GM12801 (cell line): ENCODE measurements around the gene AHR.

Source experiments
- TF ChIP-seq, protein P1 (sequence below): IDR thresholded peaks from one replicate; pipeline ENCODE4 v1.5.1; 2011; ENCODE audit warnings: control low read depth; ENCODE audit not compliant: insufficient read length; ENCODE audit errors: extremely low read depth

Gene AHR

GRCh38 chr7:17340655-17341054 lies 42.2 kb downstream of the AHR start:
- TF ChIP-seq, protein P1, sequence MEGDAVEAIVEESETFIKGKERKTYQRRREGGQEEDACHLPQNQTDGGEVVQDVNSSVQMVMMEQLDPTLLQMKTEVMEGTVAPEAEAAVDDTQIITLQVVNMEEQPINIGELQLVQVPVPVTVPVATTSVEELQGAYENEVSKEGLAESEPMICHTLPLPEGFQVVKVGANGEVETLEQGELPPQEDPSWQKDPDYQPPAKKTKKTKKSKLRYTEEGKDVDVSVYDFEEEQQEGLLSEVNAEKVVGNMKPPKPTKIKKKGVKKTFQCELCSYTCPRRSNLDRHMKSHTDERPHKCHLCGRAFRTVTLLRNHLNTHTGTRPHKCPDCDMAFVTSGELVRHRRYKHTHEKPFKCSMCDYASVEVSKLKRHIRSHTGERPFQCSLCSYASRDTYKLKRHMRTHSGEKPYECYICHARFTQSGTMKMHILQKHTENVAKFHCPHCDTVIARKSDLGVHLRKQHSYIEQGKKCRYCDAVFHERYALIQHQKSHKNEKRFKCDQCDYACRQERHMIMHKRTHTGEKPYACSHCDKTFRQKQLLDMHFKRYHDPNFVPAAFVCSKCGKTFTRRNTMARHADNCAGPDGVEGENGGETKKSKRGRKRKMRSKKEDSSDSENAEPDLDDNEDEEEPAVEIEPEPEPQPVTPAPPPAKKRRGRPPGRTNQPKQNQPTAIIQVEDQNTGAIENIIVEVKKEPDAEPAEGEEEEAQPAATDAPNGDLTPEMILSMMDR = no peak

DNA sequence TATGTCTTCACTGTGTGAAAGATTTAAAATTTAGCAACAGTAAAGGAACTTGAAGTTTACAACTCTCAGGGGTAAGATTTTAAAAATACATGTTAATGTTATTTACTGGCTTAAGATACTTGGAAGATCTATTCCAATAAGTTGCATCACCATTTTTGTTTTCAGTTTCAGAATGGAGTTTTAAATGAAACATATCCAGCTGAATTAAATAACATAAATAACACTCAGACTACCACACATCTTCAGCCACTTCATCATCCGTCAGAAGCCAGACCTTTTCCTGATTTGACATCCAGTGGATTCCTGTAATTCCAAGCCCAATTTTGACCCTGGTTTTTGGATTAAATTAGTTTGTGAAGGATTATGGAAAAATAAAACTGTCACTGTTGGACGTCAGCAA lies 44.3 kb downstream of the AHR start:
- TF ChIP-seq, protein P1 = no peak

GRCh38 chr7:17347401-17347800 lies 48.9 kb downstream of the AHR start:
- TF ChIP-seq, protein P1 = no peak

DNA sequence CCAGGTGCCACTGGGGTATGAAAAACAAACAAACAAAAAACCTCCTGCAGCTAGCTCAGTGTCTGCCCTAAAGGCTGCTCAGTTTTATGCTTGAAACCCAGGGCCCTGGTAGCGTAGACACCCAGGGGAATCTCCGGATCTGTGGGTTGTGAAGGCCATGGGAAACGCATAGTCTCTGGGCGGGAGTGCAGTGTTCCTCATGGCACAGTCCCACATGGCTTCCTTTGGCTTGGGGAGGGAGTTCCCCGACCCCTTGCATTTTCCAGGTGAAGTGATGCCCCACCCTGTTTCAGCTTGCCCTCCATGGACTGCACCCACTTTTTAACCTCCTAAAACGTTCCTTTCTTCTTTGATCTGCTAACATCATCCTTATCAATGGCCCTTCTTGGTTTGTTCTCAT lies 56.0 kb downstream of the AHR start:
- TF ChIP-seq, protein P1 = no peak

- TF ChIP-seq, protein P1 = no peak
Observed at GRCh38 chr7:17355050-17355449, 56.6 kb downstream of the AHR start.

GRCh38 chr7:17357952-17358351 lies 59.5 kb downstream of the AHR start:
- TF ChIP-seq, protein P1 = no peak

DNA sequence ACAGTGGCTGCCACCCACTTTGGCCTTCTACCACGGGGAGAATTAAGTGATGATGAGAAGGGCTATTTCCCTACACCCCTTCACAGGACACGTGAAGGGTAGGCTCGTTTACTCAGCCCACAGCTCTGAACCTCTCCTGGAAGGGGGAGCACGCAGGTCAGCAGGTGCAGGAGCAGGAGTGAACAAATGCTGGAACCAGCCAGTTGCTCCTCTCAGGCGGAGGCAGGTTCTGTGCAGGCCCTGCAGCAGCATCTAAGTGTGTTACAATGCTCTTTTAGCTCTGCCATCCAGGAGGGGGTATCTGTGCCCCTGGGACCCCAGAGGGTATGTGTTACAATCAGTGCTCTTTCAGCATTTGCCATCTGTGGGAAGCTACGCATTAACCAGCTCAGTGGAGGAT lies 61.2 kb downstream of the AHR start:
- TF ChIP-seq, protein P1 = no peak

DNA sequence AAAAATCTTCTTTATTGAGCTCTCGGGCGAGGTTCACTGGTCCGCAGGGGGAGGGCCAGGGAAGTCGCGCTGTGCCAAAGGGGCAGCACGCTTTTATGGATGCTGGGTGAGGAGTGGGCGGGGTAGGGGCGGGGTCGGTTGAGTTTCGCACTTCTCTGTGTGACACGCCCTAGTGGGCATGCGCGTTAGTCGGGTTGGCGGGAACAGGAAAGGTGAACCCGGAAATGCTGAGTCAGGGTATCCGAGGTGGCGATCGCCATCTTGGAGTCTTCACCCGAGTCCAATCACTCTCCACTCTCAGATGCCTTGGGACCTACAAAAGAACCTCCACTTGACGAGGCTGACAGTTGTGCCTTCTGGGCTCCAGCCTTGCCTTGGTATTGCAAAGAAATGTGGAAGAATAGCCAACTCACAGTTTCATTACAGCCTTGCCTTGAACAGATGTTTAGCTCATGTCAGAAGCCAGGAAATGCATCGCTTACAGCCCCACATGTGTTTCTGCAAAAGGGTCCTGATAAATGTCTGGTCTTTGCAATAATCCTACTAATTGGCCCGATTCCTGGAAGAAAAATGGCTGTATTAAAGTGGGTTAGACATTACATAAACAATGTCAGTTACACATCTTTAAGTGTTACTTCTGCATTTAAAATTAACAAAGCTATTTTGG lies 64.1 kb downstream of the AHR start:
- TF ChIP-seq, protein P1 = no peak
